ENCODE results near the gene LGALS3.

DNA sequence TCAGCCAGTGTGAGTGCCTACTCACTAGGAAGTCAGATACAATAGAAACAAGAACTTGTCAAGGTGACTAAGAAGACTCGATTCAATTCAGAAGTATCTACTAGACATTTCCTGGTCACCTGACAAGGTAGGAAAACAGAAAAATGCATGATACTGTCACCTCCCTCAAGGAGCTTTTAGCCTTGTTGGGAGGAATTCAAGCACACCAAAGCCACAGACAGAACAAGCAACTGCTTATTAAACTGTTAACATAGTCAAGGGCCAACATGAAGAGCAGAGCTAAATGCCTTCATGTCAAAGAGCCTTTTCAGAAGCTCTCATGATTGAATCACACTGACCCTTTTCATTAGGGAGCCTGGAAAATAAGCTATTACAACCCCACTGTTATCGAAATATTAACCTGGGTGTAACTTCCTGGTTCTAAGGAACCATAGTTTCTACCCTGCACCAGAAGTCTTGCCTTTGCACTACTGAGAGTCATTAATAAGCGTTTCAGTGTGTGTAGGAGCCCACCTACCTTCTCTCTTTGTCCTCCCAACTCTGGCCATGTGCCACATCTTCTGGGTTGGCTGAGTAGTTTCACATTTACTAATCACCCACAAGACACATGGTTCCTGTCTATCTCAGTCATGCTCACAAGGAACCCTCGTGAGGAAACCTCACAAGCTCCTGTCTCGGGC, 31.0 kb upstream of the LGALS3 start:
- TF ChIP-seq POLR2A (IDR thresholded peaks at IDR 0.05; ENCODE audit: low read length) (no peak), GATA1 (IDR thresholded peaks at IDR 0.05; ENCODE audit: low read depth, low read length) (no peak)
